ENCODE measurements around the gene NUDT21. TPM values are rescaled to one million over a fixed set of nuclear protein-coding genes. Genes with fewer than 3 reads are reported as not detected.
"Not testable (repeated sequence)": the region's sequence is repeated elsewhere in the genome, so short reads cannot be mapped to it uniquely, and the experiment has no call there.

NUDT21 gene
- total and polyA plus RNA-seq, 7 experiments from 2014 or later: 63.9 to 191 (median 80.7) TPM

GRCh38 chr16:56382459-56382858 lies 68.7 kb downstream of the NUDT21 start:
- CTCF ChIA-PET: no interaction called here
- Histone ChIP-seq H3K27ac (ENCODE audit: low read depth, low read length) (no peak overlapping the region), H3K36me3 (ENCODE audit: control insufficient read depth in 2 of 3, insufficient read depth in 3 of 3, low read length in 3 of 3) (peaks cover 0 to 85% (median 18%) of the 10 kb centered on the region in 3 experiments), H3K4me3 (ENCODE audit: low read length) (no peak overlapping the region), H3K4me1 (ENCODE audit: control insufficient read depth in 2 of 2, insufficient read depth in 2 of 2, low read length in 2 of 2) (no peaks in the 10 kb centered on the region), H3K27me3 (ENCODE audit: control insufficient read depth in 2 of 2, insufficient read depth in 2 of 2, low read length in 2 of 2) (no peaks in the 10 kb centered on the region), H3K9me3 (ENCODE audit: control insufficient read depth in 2 of 3, low read length in 3 of 3) (peaks cover 0 to 19% (median 0%) of the 10 kb centered on the region in 3 experiments)
- no peaks in the 10 kb centered on the region for H3K27me3 Mint-ChIP-seq
- peaks cover 57 to 94% (median 82%) of the 10 kb centered on the region in 5 donors for H3K36me3 Mint-ChIP-seq
- H3K9me3 Mint-ChIP-seq: peaks cover 13 to 48% (median 19%) of the 10 kb centered on the region in 11 donors
- intact Hi-C loops (cut with micrococcal nuclease): no loop called here
- no peak overlapping the region for H3K27ac Mint-ChIP-seq
- no peak overlapping the region for H3K4me3 Mint-ChIP-seq
- POLR2A ChIA-PET: no interaction called here
- ATAC-seq (no peak), DNase-seq (no peak)
- H3K4me1 Mint-ChIP-seq: peaks cover 0 to 14% (median 7%) of the 10 kb centered on the region in 7 donors

- not testable (repeated sequence) for DNase-seq
Measured at GRCh38 chr16:56380778-56381485, 70.2 kb downstream of the NUDT21 start.

More at GRCh38 chr16:56380778-56381485, 70.2 kb downstream of the NUDT21 start:
- ATAC-seq; H3K4me1 ChIP-seq (ENCODE audit: control insufficient read depth in 2 of 2, insufficient read depth in 2 of 2, low read length in 2 of 2); H3K27me3 ChIP-seq (ENCODE audit: control insufficient read depth in 2 of 2, insufficient read depth in 2 of 2, low read length in 2 of 2); intact Hi-C loops (cut with micrococcal nuclease); POLR2A ChIA-PET; H3K27me3 Mint-ChIP-seq; H3K27ac Mint-ChIP-seq; H3K4me3 ChIP-seq (ENCODE audit: low read length); CTCF ChIA-PET; H3K27ac ChIP-seq (ENCODE audit: low read depth, low read length): not testable (repeated sequence)
- Histone ChIP-seq H3K9me3 (ENCODE audit: control insufficient read depth in 2 of 3, low read length in 3 of 3) (peaks cover 0 to 19% (median 0%) of the 10 kb centered on the region in 3 experiments), H3K36me3 (ENCODE audit: control insufficient read depth in 2 of 3, insufficient read depth in 3 of 3, low read length in 3 of 3) (peaks cover 0 to 78% (median 15%) of the 10 kb centered on the region in 3 experiments)
- Mint-ChIP-seq H3K4me3 (peak overlapping the region in 1 of 10 donors; percentile 21), H3K9me3 (peaks cover 13 to 48% (median 19%) of the 10 kb centered on the region in 11 donors), H3K4me1 (peaks cover 0 to 18% (median 10%) of the 10 kb centered on the region in 7 donors), H3K36me3 (peaks cover 51 to 85% (median 80%) of the 10 kb centered on the region in 5 donors)

Other genes starting within 250 kb of the NUDT21 start
- gene AMFR, start 25.8 kb downstream of the NUDT21 start, total RNA-seq: 10 to 100 TPM; 45.5 to 83.3 (median 62.0) TPM
- 10 to 100 TPM; 35.7 to 37.2 TPM for gene AMFR, start 25.8 kb downstream of the NUDT21 start, polyA plus RNA-seq
- 10 to 100 TPM; 23.8 to 51.8 (median 42.1) TPM for gene OGFOD1, start 222 bp upstream of the NUDT21 start, total RNA-seq
- 100 to 1,000 TPM in 1 of 2 donors, 10 to 100 TPM in 1; 98.5 to 106 TPM for gene OGFOD1, start 222 bp upstream of the NUDT21 start, polyA plus RNA-seq
- gene BBS2, start 68.7 kb upstream of the NUDT21 start, total RNA-seq: 100 to 1,000 TPM in 2 of 5 experiments, 10 to 100 TPM in 3; 14.7 to 130 (median 84.0) TPM
- 10 to 100 TPM; 43.1 to 55.4 TPM for gene BBS2, start 68.7 kb upstream of the NUDT21 start, polyA plus RNA-seq
- not detected for gene MT4, start 113.7 kb upstream of the NUDT21 start, total RNA-seq
- gene MT4, start 113.7 kb upstream of the NUDT21 start, polyA plus RNA-seq: not detected
- 1 to 10 TPM in 2 of 5 experiments, under 1 TPM in 1, not detected in 2; 0.76 to 4.0 (median 1.5) TPM for gene MT3, start 138.2 kb upstream of the NUDT21 start, total RNA-seq
- 1 to 10 TPM; 3.8 to 4.5 TPM for gene MT3, start 138.2 kb upstream of the NUDT21 start, polyA plus RNA-seq
- 100 to 1,000 TPM in 1 of 5 experiments, 10 to 100 TPM in 4; 15.0 to 435 (median 32.8) TPM for gene MT2A, start 157.3 kb upstream of the NUDT21 start, total RNA-seq
- 100 to 1,000 TPM; 113 to 168 TPM for gene MT2A, start 157.3 kb upstream of the NUDT21 start, polyA plus RNA-seq
- gene MT1E, start 174.4 kb upstream of the NUDT21 start, total RNA-seq: 100 to 1,000 TPM in 1 of 5 experiments, 1 to 10 TPM in 1, under 1 TPM in 2, not detected in 1; 0.45 to 166 (median 2.5) TPM
- 1 to 10 TPM; 3.5 to 5.2 TPM for gene MT1E, start 174.4 kb upstream of the NUDT21 start, polyA plus RNA-seq
- gene MT1M, start 181.3 kb upstream of the NUDT21 start, total RNA-seq: not detected
- gene MT1M, start 181.3 kb upstream of the NUDT21 start, polyA plus RNA-seq: not detected
- gene MT1A, start 187.3 kb upstream of the NUDT21 start, total RNA-seq: under 1 TPM in 1 of 5 experiments, not detected in 4; 0.92 TPM
- gene MT1A, start 187.3 kb upstream of the NUDT21 start, polyA plus RNA-seq: not detected
- gene MT1B, start 200.6 kb upstream of the NUDT21 start, total RNA-seq: not detected
- not detected for gene MT1B, start 200.6 kb upstream of the NUDT21 start, polyA plus RNA-seq
- gene MT1F, start 206.6 kb upstream of the NUDT21 start, total RNA-seq: 10 to 100 TPM in 1 of 5 experiments, 1 to 10 TPM in 4; 5.6 to 20.6 (median 8.7) TPM
- gene MT1F, start 206.6 kb upstream of the NUDT21 start, polyA plus RNA-seq: 10 to 100 TPM; 22.1 to 42.4 TPM
- 10 to 100 TPM in 1 of 5 experiments, 1 to 10 TPM in 1, not detected in 3; 1.2 to 36.1 TPM for gene MT1G, start 216.7 kb upstream of the NUDT21 start, total RNA-seq
- not detected for gene MT1G, start 216.7 kb upstream of the NUDT21 start, polyA plus RNA-seq
- gene MT1H, start 218.5 kb upstream of the NUDT21 start, total RNA-seq: 1 to 10 TPM in 1 of 5 experiments, not detected in 4; 1.6 TPM
- not detected for gene MT1H, start 218.5 kb upstream of the NUDT21 start, polyA plus RNA-seq
- gene MT1X, start 231.1 kb upstream of the NUDT21 start, total RNA-seq: 10 to 100 TPM; 15.0 to 70.7 (median 25.9) TPM
- gene MT1X, start 231.1 kb upstream of the NUDT21 start, polyA plus RNA-seq: 100 to 1,000 TPM; 133 to 157 TPM

Data from naive thymus-derived CD4-positive, alpha-beta T cell (primary cell).